ENCODE data around the gene ITGB4. TPM values are rescaled to one million over a fixed set of nuclear protein-coding genes. Genes with fewer than 3 reads are reported as not detected.

Gene ITGB4
- total RNA-seq, 2 experiments from 2014 or later = 1.5 to 1.9 TPM

- POLR2A ChIA-PET = no interaction called here
- CTCF ChIA-PET = interaction anchor here (0.7 to 1.4 kb wide), 2 partner anchors 11 to 85 kb away, joined by 3 to 4 read pairs; no protein-coding TSS in a partner anchor
Measured at GRCh38 chr17:75758131-75758905, 37.1 kb downstream of the ITGB4 start.

GRCh38 chr17:75759457-75759856 is 38.2 kb downstream of the ITGB4 start:
- ChIA-PET POLR2A (interaction anchor here (0.6 to 1.2 kb wide), 3 partner anchors 17 to 39 kb away, joined by 3 to 7 read pairs (median 3); no protein-coding TSS in a partner anchor), CTCF (interaction anchor here (0.7 to 1.1 kb wide), 3 partner anchors 9 to 86 kb away, joined by 3 to 4 read pairs (median 3); no protein-coding TSS in a partner anchor)

- CTCF ChIA-PET = interaction anchor here (0.9 to 1.1 kb wide), 2 partner anchors 10 to 37 kb away, joined by 3 to 4 read pairs; no protein-coding TSS in a partner anchor
- POLR2A ChIA-PET = interaction anchor here (0.6 to 1.2 kb wide), 3 partner anchors 16 to 39 kb away, joined by 3 to 7 read pairs (median 3); no protein-coding TSS in a partner anchor
Measured at GRCh38 chr17:75759978-75760640, 38.9 kb downstream of the ITGB4 start.

- ChIA-PET POLR2A (interaction anchor here (0.6 to 1.3 kb wide), 2 partner anchors 17 to 630 kb away, joined by 4 to 8 read pairs; a partner anchor contains a TSS), CTCF (interaction anchor here (0.7 to 4.2 kb wide), 11 partner anchors 9 to 217 kb away, joined by 3 to 37 read pairs (median 4); partner anchors contain the start of gene WBP2)
Measured at GRCh38 chr17:75762513-75763268, 41.4 kb downstream of the ITGB4 start.

GRCh38 chr17:75763269-75763607 is 42.0 kb downstream of the ITGB4 start:
- POLR2A ChIA-PET = interaction anchor here (0.6 to 1.2 kb wide), 3 partner anchors 21 to 631 kb away, joined by 3 to 8 read pairs (median 5); partner anchors contain the start of gene UNK
- CTCF ChIA-PET = interaction anchor here (1.1 to 4.2 kb wide), 6 partner anchors 9 to 92 kb away, joined by 3 to 37 read pairs (median 10); partner anchors contain the start of gene WBP2

- ChIA-PET POLR2A (interaction anchor here (0.6 to 3.1 kb wide), 7 partner anchors 9 to 332 kb away, joined by 3 to 36 read pairs (median 5); partner anchors contain the start of gene UNK), CTCF (interaction anchor here (0.5 to 4.2 kb wide), 11 partner anchors 10 to 588 kb away, joined by 3 to 37 read pairs (median 8); partner anchors contain the start of genes UNK and WBP2)
Measured at GRCh38 chr17:75763613-75764416, 42.6 kb downstream of the ITGB4 start.

- CTCF ChIA-PET = interaction anchor here (0.5 to 4.2 kb wide), 11 partner anchors 10 to 588 kb away, joined by 3 to 37 read pairs (median 8); partner anchors contain the start of genes SMIM5, UNK and WBP2
Measured at GRCh38 chr17:75764417-75764710, 43.1 kb downstream of the ITGB4 start.

GRCh38 chr17:75764711-75765421 is 43.6 kb downstream of the ITGB4 start, which contains the start of gene GALK1:
TSS of gene GALK1 (minus strand) at chr17:75765192. CDS start at chr17:75765136, 56 bp downstream.
- CTCF ChIA-PET = interaction anchor here (0.6 to 4.2 kb wide), 14 partner anchors 9 to 131 kb away, joined by 3 to 37 read pairs (median 8); partner anchors contain the start of genes SMIM5 and UNK
- POLR2A ChIA-PET = interaction anchor here (0.6 to 3.1 kb wide), 12 partner anchors 8 to 503 kb away, joined by 3 to 36 read pairs (median 4); partner anchors contain the start of genes UNK and WBP2

More at GRCh38 chr17:75764417-75764710, 43.1 kb downstream of the ITGB4 start:
- POLR2A ChIA-PET = interaction anchor here (0.9 to 3.1 kb wide), 6 partner anchors 9 to 59 kb away, joined by 3 to 36 read pairs (median 6); partner anchors contain the start of gene UNK

GRCh38 chr17:75765981-75766380 is 44.7 kb downstream of the ITGB4 start:
- POLR2A ChIA-PET = interaction anchor here (1.1 to 3.1 kb wide), 2 partner anchors 11 to 90 kb away, joined by 5 to 36 read pairs; partner anchors contain the start of gene WBP2

GRCh38 chr17:75767881-75768280 is 46.6 kb downstream of the ITGB4 start:
- ChIA-PET POLR2A (no interaction called here), CTCF (interaction anchor here (0.6 to 0.8 kb wide), 2 partner anchors 10 to 132 kb away, joined by 3 to 4 read pairs; no protein-coding TSS in a partner anchor)

More at GRCh38 chr17:75765981-75766380, 44.7 kb downstream of the ITGB4 start:
- CTCF ChIA-PET = interaction anchor here (1.1 to 4.2 kb wide), 8 partner anchors 8 to 133 kb away, joined by 3 to 37 read pairs (median 10); partner anchors contain the start of genes SMIM5 and UNK

GRCh38 chr17:75769536-75769935 is 48.3 kb downstream of the ITGB4 start:
- ChIA-PET POLR2A (no interaction called here), CTCF (interaction anchor here (0.9 kb wide), 1 partner anchor 137 kb away, joined by 3 read pairs; the partner anchor contains the start of gene SMIM5)

- ChIA-PET POLR2A (interaction anchor here (0.8 kb wide), 1 partner anchor 10 kb away, joined by 3 read pairs; no protein-coding TSS in a partner anchor), CTCF (interaction anchor here (1.6 to 5.1 kb wide), 3 partner anchors 7 to 18 kb away, joined by 4 to 28 read pairs (median 8); partner anchors contain the start of gene GALK1)
Measured at GRCh38 chr17:75771334-75772281, 50.3 kb downstream of the ITGB4 start.

- CTCF ChIA-PET = interaction anchor here (0.6 to 5.1 kb wide), 4 partner anchors 9 to 423 kb away, joined by 3 to 28 read pairs (median 6); partner anchors contain the start of gene GALK1
- POLR2A ChIA-PET = interaction anchor here (0.8 to 1.4 kb wide), 4 partner anchors 9 to 20 kb away, joined by 3 to 5 read pairs (median 3); no protein-coding TSS in a partner anchor
Measured at GRCh38 chr17:75773121-75773807, 52.0 kb downstream of the ITGB4 start.

- POLR2A ChIA-PET = interaction anchor here (0.6 to 5.3 kb wide), 5 partner anchors 9 to 20 kb away, joined by 3 to 36 read pairs (median 3); partner anchors contain the start of gene GALK1
- CTCF ChIA-PET = interaction anchor here (0.6 to 5.1 kb wide), 5 partner anchors 9 to 424 kb away, joined by 3 to 28 read pairs (median 8); partner anchors contain the start of gene GALK1
Measured at GRCh38 chr17:75773808-75774470, 52.7 kb downstream of the ITGB4 start.

All from activated CD8-positive, alpha-beta memory T cell treated with anti-CD3 and anti-CD28 coated beads for 36 hours (primary cell).